Ovary (tissue), 9 donors: Measurements from ENCODE around the gene AIPL1. TPM values are rescaled to one million over a fixed set of nuclear protein-coding genes. Genes with fewer than 3 reads are reported as not detected.

Source experiments
- DNase-seq, 5 donors: peaks; one replicate each; pipeline ENCODE4 v3.0.0-alpha.2; 2019 to 2020
- H3K27ac ChIP-seq, 2 donors: fragments of 200-600 bp; one replicate each; pipeline versions ENCODE4 v1.5.1 to v1.8.0; 2019 to 2022
- H3K27me3 ChIP-seq: fragments of 200-600 bp; one replicate; pipeline ENCODE4 v1.8.0; 2022
- H3K36me3 ChIP-seq: fragments of 200-600 bp; sonication (generic); one replicate; pipeline ENCODE4 v1.5.1; 2019
- H3K4me1 ChIP-seq: one replicate; pipeline ENCODE4 v1.8.1; 2013; ENCODE audit warnings: mild to moderate bottlenecking, moderate library complexity; ENCODE audit not compliant: insufficient read depth
- H3K4me3 ChIP-seq: fragments of 200-600 bp; sonication (generic); one replicate; pipeline ENCODE4 v1.5.1; 2017
- H3K9me3 ChIP-seq, 2 donors: fragments of 200-600 bp in 1 of 2; sonication (generic) in 1 of 2; one replicate each; pipeline versions ENCODE4 v1.5.1 to v1.8.1; 2013 to 2019; ENCODE audit warnings: mild to moderate bottlenecking in 1 of 2, moderate library complexity in 1 of 2
- CTCF ChIP-seq, 3 donors: fragments of 450-650 bp in 2 of 3; fragments of 200-600 bp in 1 of 3; IDR thresholded peaks; one replicate each; pipeline versions ENCODE4 v1.5.1 to v1.8.0; 2016 to 2022; ENCODE audit warnings: antibody characterized with exemption in 3 of 3, mild to moderate bottlenecking in 1 of 3
- EP300 ChIP-seq: sonication (generic); formaldehyde crosslinking; IDR thresholded peaks from one replicate; pipeline ENCODE4 v1.6.1; 2017; ENCODE audit warnings: antibody characterized with exemption
- POLR2A ChIP-seq: fragments of 450-650 bp; IDR thresholded peaks from one replicate; pipeline ENCODE4 v1.6.1; 2017; ENCODE audit warnings: antibody characterized with exemption, mild to moderate bottlenecking, moderate library complexity
- WGBS, 3 donors: extraction: QIAGEN DNeasy Blood & Tissue Kit in 1 of 3; methylation state at CpG; one replicate each; pipeline versions ENCODE4 v1.1.5 to v1.1.7; 2013 to 2017; 5-methylcytosine and 5-hydroxymethylcytosine counted together
- intact Hi-C, 4 donors: fragments of 100-400 bp; cut with DNase I; formaldehyde crosslinking; loops; one replicate each; pipeline versions ENCODE4 v1.11.0 to v1.15.1; 2022 to 2023
- polyA plus RNA-seq, 2 donors: library from polyadenylated mRNA; stranded (reverse); fragments of 200-250 nt in 1 of 2; fragments of 350-450 nt in 1 of 2; fragmentation: Illumina TruSeq in 1 of 2; extraction: RNeasy Lipid Tissue Mini Kit (QIAGEN cat#74804) in 1 of 2; gene quantifications; one replicate each; pipeline ENCODE4 v1.2.3, GENCODE V29; 2013 to 2014
- total RNA-seq, 7 donors: library from RNA; depleted of rRNA in 2 of 7; stranded (reverse); fragments of >200 nt in 2 of 7; fragmentation: NEBNext Ultra II Directional in 3 of 7; extraction: Animal tissue kit (Norgen Biotek cat#: 25700) in 3 of 7; gene quantifications; one replicate each; pipeline versions ENCODE4 v1.1.0 to v1.2.4, GENCODE V29; 2016 to 2023
- donor health status: DM: no; HTN: no; CAD: no; lungs with moderate emphysema.
- donor health status: DM: no; HTN: no; CAD: no.
- donor health status: Bipolar disorder and iron deficiency.
- donor health status: DM: yes; HTN: yes; CAD: no.
- donor health status: DM: no; HTN: no; CAD: no.
- donor health status: DM: yes; HTN: yes; CAD: no.

The AIPL1 gene
- total and polyA plus RNA-seq, 9 donors, result not detected

GRCh38 chr17:6374761-6375312, 60.1 kb downstream of the AIPL1 start:
- no peak overlapping the region for H3K4me3 ChIP-seq
- no peak overlapping the region for H3K27ac ChIP-seq
- TF ChIP-seq CTCF (IDR thresholded peaks at IDR 0.05) (no peak), POLR2A (no peak), EP300 (no peak)
- WGBS, 3 donors, result 3 to 4% (median 4%) methylated on average over 14 of the region's 14 CpGs
- no peaks in the 10 kb centered on the region for H3K27me3 ChIP-seq
- no peak for DNase-seq
- H3K4me1 ChIP-seq, result no peaks in the 10 kb centered on the region
- intact Hi-C loops, result no loop called here
- H3K36me3 ChIP-seq, result no peaks in the 10 kb centered on the region
- no peaks in the 10 kb centered on the region for H3K9me3 ChIP-seq

GRCh38 chr17:6374271-6374691, 60.6 kb downstream of the AIPL1 start:
- TF ChIP-seq CTCF (IDR thresholded peaks at IDR 0.05) (no peak), EP300 (no peak)
- Histone ChIP-seq H3K4me1 (no peaks in the 10 kb centered on the region), H3K27me3 (no peaks in the 10 kb centered on the region), H3K9me3 (no peaks in the 10 kb centered on the region), H3K27ac (no peak overlapping the region), H3K36me3 (no peaks in the 10 kb centered on the region), H3K4me3 (no peak overlapping the region)
- intact Hi-C loops, result no loop called here
- no peak for DNase-seq
- 11 to 25% (median 15%) methylated on average over 2 of the region's 2 CpGs for WGBS, 3 donors

Other genes starting within 250 kb of the AIPL1 start
- 1 to 10 TPM in 1 of 7 donors, under 1 TPM in 5, not detected in 1; 0.20 to 4.7 (median 0.73) TPM for gene PIMREG, start 9.3 kb upstream of the AIPL1 start, total RNA-seq
- under 1 TPM; 0.58 to 0.78 TPM for gene PIMREG, start 9.3 kb upstream of the AIPL1 start, polyA plus RNA-seq
- gene PITPNM3, start 121.4 kb upstream of the AIPL1 start, total RNA-seq, result 10 to 100 TPM; 10.0 to 68.7 (median 30.3) TPM
- gene PITPNM3, start 121.4 kb upstream of the AIPL1 start, polyA plus RNA-seq, result 10 to 100 TPM; 10.3 to 12.8 TPM
- gene KIAA0753, start 205.6 kb upstream of the AIPL1 start, total RNA-seq, result 10 to 100 TPM; 14.4 to 32.3 (median 20.3) TPM
- 10 to 100 TPM; 12.1 to 15.4 TPM for gene KIAA0753, start 205.6 kb upstream of the AIPL1 start, polyA plus RNA-seq
- gene TXNDC17, start 205.9 kb upstream of the AIPL1 start, total RNA-seq, result 100 to 1,000 TPM in 2 of 7 donors, 10 to 100 TPM in 5; 19.0 to 104 (median 36.1) TPM
- gene TXNDC17, start 205.9 kb upstream of the AIPL1 start, polyA plus RNA-seq, result 10 to 100 TPM; 44.9 to 61.9 TPM
- 10 to 100 TPM; 15.0 to 21.9 (median 19.0) TPM for gene MED31, start 216.5 kb upstream of the AIPL1 start, total RNA-seq
- gene MED31, start 216.5 kb upstream of the AIPL1 start, polyA plus RNA-seq, result 10 to 100 TPM; 15.2 to 17.1 TPM
- 1 to 10 TPM in 6 of 7 donors, under 1 TPM in 1; 0.81 to 2.1 (median 1.6) TPM for gene C17orf100, start 216.6 kb upstream of the AIPL1 start, total RNA-seq
- gene C17orf100, start 216.6 kb upstream of the AIPL1 start, polyA plus RNA-seq, result 1 to 10 TPM; 1.2 to 2.0 TPM